Stimulated activated CD8-positive, alpha-beta memory T cell treated with anti-CD3 and anti-CD28 coated beads, Interleukin-2, amount 100 ng/mL, for 48 hours (primary cell): ENCODE measurements around the gene SIM2.

Experiments
- DNase-seq, 2 donors: peaks; one replicate each; pipeline ENCODE4 v3.0.0-alpha.2; 2020; ENCODE audit warnings: low read depth in 2 of 2

SIM2 gene

GRCh38 chr21:36686955-36687354 is 12.0 kb upstream of the SIM2 start:
- no peak for DNase-seq

GRCh38 chr21:36688324-36688723 is 10.6 kb upstream of the SIM2 start:
- no peak for DNase-seq

DNA sequence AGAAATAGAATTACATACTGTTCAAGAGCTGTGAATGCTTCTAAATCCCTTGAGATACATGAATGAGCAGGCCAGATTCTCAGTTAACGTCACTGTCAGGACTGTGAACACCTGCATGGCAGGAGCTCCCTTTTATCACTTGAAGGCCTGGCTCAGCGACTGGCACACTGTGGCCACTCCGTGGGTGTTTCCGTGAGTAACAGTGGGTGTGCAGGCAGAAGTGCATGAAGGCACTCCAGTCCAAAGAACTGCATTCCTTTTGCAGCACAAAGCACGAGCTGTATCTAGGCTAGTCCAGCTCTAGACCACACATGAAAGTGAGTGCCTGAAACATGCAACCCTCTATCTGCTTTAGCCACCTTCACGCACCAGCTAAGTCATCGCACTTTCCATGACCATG is 9.6 kb upstream of the SIM2 start:
- DNase-seq, result no peak

GRCh38 chr21:36690628-36691554 is 8.0 kb upstream of the SIM2 start:
- no peak for DNase-seq

GRCh38 chr21:36691555-36692041 is 7.3 kb upstream of the SIM2 start:
- DNase-seq, result no peak

GRCh38 chr21:36692114-36692834 is 6.6 kb upstream of the SIM2 start:
- no peak for DNase-seq

- no peak for DNase-seq
These were observed 6.0 kb upstream of the SIM2 start for GRCh38 chr21:36692835-36693488.

GRCh38 chr21:36693489-36694030 is 5.4 kb upstream of the SIM2 start:
- no peak for DNase-seq

DNA sequence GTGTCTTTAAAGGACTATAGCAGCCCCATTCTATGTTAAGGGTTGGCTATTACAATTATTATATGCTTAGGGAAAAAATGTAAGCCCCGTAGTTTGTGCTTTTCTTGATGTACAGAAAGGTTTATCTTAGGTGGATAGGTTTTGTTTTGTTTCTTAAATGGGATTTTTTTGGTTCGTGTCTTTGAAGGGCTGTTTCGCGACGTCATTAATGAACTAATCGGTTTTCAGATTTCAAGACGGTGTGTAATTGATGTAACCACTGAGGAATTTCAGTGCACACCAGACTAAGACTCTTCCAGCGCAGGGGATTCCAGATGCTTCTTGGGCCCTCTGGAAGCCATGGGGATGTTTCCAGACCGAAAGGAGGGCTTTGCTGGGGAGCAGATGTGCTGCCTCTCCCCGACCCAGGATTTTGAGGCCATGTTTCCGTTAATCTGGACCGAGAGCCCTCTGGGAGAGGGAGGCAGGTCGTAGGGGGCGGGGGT is 4.8 kb upstream of the SIM2 start:
- no peak for DNase-seq

GRCh38 chr21:36694593-36695282 is 4.2 kb upstream of the SIM2 start:
- DNase-seq, result no peak

GRCh38 chr21:36695283-36695634 is 3.7 kb upstream of the SIM2 start:
- DNase-seq, result no peak

DNA sequence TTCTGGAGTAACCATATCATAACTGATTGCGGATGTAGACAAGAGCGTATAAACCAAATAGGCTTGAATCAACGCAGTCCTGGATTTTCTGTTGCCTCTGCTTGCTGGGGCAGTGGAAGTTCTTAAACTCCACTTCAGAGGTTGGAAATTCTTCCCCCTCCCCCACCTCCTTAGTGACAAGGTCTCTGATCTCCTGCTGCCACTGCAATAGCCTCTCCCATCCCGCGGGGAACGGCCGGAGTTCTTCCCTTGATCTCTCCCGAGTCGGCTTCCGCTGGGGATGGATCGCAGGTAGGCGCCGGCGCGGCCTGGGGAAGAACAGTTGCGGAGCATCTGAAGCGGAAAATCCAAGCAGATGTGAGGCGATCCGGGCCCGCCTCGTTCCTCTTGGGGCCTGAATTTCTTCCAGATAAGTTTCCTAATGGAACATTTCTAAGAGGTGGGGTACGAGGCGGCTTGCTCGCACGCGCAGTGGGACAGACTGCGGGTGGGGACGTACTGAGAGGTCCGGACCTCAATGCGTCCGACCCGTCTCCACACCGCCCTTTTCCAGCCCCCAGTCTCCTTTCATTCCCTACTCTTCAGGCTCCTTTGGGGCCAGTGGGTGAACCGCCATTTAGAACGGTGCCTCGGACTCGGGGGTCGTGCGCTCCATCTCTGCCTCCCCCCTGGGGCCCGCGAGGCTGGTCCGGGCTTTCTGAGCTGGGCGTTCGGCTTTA is 3.1 kb upstream of the SIM2 start:
- no peak for DNase-seq

GRCh38 chr21:36696390-36697059 is 2.4 kb upstream of the SIM2 start:
- no peak for DNase-seq

DNA sequence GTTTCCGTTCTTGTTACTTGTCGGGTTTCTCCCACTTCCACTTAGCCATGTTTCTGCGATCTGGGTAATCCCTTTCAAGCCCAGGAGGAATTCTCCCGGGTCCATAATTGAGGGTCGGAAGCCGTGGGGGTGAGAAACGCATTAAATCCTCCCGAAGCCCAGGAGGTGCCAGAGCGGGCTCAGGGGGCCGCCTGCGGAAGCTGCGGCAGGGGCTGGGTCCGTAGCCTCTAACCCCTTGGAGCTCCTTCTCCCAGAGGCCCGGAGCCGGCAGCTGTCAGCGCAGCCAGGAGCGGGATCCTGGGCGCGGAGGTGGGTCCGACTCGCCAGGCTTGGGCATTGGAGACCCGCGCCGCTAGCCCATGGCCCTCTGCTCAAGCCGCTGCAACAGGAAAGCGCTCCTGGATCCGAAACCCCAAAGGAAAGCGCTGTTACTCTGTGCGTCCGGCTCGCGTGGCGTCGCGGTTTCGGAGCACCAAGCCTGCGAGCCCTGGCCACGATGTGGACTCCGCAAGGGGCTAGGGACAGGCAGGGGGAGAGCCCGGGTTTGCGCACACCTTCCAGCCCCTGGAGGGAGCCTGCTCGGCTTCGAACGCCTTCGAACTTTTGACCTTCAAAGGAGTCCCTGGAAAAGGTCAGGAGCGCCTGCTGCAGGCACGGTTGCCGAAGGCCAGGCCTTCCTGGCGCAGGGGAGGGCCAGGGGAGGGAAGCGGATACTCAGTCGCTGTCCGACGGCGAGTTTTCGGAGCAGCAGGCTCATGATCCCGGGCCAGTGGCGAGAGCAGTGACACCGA is 1.7 kb upstream of the SIM2 start:
- no peak for DNase-seq

DNA sequence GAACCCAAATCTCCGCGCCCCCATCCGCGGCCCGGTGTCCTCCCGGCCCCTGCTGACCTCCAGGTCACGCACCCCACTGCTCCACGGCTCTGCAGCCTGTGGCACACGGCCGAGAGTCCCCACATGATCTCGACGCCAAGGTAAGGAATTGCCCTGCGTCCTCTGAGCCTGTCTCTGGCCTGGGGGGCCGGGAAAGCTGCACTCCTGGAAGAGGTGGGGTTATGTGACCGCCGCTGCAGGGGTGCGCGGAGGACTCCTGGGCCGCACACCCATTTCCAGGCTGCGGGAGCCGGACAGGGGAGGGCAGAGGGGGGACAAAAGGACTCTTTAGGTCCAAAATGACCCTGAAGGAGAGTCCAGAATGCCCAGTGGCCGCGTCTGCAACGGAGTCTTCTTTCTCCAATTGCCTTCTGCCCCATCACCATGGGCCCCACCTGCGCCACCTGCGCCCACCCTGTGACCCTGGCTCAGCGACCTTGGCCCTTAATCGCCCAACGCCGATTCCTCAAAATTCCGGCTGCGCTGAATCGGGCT is 997 bp upstream of the SIM2 start:
- DNase-seq, result no peak

- DNase-seq, result no peak
These were observed 432 bp upstream of the SIM2 start for GRCh38 chr21:36698385-36698980.

GRCh38 chr21:36699546-36700294 is 805 bp downstream of the SIM2 start:
- no peak for DNase-seq
